Measurements from ENCODE around the gene CD48.

CD48 gene

DNA sequence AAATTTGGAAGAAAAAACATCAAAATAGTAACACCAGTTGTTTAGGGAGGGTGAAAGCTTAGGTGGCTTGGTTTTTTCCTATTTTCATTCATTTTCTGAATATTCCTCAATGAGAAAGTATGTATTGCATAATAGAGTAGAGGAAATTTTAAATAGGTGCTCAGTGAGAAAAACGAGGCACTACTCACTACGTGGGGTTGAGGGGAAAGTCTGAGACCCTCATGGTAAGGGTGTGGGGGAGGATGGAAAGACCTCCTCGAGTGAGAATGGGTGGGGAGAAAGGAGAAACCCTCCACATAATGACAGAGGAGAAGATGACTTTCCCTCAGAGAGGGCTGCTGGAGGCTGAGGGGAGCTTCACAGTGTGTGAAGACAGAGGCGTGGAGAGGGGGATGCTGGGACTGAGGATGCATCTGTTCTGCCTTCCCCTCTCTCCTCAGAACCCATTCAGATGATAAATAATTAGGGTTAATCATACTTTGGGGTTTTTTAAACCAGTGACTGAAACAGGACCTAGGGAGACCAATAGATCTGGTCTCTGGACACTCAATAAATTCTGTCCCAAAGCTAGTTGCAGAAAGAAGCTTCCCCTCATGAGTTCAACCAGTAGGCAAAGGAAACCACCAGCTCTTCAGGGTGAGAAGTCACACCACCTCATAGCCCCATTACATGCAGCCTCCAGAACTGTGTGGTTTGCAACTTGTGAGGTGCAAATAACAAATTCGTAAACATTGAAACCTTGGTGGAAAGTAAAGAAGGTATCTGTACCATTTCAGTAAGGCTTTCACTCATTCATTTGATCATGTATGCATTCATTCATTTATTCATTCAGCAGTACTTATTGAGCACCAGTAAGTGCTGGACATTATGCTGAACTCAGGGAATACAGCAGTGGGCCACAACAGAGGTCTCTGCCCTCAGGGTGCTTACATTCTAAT lies 44.6 kb upstream of the CD48 start:
- Histone ChIP-seq H3K9me3 (no peaks in the 10 kb centered on the region), H3K4me3 (no peak overlapping the region), H3K4me1 (no peaks in the 10 kb centered on the region), H3K36me3 (no peaks in the 10 kb centered on the region), H3K27me3 (no peaks in the 10 kb centered on the region), H3K27ac (no peak overlapping the region)
- TF ChIP-seq, protein P1, sequence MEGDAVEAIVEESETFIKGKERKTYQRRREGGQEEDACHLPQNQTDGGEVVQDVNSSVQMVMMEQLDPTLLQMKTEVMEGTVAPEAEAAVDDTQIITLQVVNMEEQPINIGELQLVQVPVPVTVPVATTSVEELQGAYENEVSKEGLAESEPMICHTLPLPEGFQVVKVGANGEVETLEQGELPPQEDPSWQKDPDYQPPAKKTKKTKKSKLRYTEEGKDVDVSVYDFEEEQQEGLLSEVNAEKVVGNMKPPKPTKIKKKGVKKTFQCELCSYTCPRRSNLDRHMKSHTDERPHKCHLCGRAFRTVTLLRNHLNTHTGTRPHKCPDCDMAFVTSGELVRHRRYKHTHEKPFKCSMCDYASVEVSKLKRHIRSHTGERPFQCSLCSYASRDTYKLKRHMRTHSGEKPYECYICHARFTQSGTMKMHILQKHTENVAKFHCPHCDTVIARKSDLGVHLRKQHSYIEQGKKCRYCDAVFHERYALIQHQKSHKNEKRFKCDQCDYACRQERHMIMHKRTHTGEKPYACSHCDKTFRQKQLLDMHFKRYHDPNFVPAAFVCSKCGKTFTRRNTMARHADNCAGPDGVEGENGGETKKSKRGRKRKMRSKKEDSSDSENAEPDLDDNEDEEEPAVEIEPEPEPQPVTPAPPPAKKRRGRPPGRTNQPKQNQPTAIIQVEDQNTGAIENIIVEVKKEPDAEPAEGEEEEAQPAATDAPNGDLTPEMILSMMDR (IDR thresholded peaks at IDR 0.05) = no peak
- DNase-seq = no peak
- intact Hi-C loops (cut with DNase I; ENCODE audit: low total_unique reads) = no loop called here

DNA sequence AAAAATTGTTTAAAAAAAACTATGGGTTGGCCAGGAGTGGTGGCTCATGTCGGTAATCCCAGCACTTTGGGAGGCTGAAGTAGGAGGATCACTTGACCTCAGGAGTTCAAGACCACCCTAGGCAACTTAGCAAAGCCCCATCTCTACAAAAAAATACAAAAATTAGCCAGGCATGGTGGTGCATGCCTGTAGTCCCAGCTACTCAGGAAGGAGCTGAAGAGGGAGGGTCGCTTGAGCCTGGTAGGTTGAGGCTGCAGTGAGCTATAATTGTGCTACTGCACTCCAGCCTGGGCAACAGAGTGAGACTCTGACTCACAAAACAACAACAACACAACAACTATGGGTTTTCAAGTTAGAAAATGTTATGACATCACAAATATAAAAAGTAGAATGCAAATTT lies 43.8 kb upstream of the CD48 start:
- no peak overlapping the region for H3K27ac ChIP-seq
- intact Hi-C loops (cut with DNase I; ENCODE audit: low total_unique reads) = no loop called here
- no peak for DNase-seq
- H3K4me3 ChIP-seq = no peak overlapping the region
- H3K27me3 ChIP-seq = no peaks in the 10 kb centered on the region
- no peaks in the 10 kb centered on the region for H3K4me1 ChIP-seq
- H3K36me3 ChIP-seq = no peaks in the 10 kb centered on the region
- H3K9me3 ChIP-seq = no peaks in the 10 kb centered on the region
- TF ChIP-seq, protein P1 (IDR thresholded peaks at IDR 0.05) = no peak

DNA sequence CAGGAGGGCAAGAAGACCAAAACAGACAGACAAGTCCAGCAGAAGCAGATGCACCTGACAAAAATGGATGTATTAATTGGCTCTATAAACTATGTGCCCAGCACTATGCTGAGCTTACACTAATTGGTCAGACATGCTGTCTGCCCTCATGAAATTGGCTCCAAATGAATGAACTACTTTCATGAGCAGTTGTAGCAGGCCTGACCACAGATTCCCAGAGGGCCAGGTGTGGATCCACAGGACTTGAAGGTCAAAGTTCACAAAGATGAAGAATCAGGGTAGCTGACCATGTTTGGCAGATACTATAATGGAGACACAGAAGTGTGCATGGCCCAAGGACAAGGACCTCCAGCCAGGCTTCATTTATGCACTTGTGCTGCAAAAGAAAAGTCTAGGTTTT lies 42.0 kb upstream of the CD48 start:
- H3K9me3 ChIP-seq = no peaks in the 10 kb centered on the region
- no peaks in the 10 kb centered on the region for H3K36me3 ChIP-seq
- no peaks in the 10 kb centered on the region for H3K4me1 ChIP-seq
- no peaks in the 10 kb centered on the region for H3K27me3 ChIP-seq
- TF ChIP-seq, protein P1 (IDR thresholded peaks at IDR 0.05) = no peak
- no peak for DNase-seq
- intact Hi-C loops (cut with DNase I; ENCODE audit: low total_unique reads) = no loop called here
- H3K4me3 ChIP-seq = no peak overlapping the region
- no peak overlapping the region for H3K27ac ChIP-seq

DNA sequence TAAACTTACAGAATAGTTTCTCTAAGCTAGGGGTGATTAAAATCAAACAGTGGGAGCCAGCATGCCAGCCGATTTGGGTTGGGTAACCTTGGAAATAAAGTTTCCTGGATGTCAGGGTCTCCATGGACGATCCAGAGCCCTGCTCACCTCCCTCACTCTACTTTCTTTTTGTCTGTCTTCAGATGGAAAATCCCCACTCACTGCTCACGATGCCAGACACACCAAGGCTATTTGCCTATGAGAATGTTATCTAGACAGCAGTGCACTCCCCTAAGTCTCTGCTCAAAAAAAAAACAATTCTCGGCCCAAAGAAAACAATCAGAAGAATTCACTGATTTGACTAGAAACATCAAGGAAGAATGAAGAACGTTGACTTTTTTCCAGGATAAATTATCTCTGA lies 41.3 kb upstream of the CD48 start:
- Histone ChIP-seq H3K4me3 (no peak overlapping the region), H3K27me3 (no peaks in the 10 kb centered on the region), H3K27ac (no peak overlapping the region), H3K36me3 (no peaks in the 10 kb centered on the region), H3K4me1 (no peaks in the 10 kb centered on the region), H3K9me3 (no peaks in the 10 kb centered on the region)
- intact Hi-C loops (cut with DNase I; ENCODE audit: low total_unique reads) = no loop called here
- DNase-seq = no peak
- TF ChIP-seq, protein P1 (IDR thresholded peaks at IDR 0.05) = no peak

DNA sequence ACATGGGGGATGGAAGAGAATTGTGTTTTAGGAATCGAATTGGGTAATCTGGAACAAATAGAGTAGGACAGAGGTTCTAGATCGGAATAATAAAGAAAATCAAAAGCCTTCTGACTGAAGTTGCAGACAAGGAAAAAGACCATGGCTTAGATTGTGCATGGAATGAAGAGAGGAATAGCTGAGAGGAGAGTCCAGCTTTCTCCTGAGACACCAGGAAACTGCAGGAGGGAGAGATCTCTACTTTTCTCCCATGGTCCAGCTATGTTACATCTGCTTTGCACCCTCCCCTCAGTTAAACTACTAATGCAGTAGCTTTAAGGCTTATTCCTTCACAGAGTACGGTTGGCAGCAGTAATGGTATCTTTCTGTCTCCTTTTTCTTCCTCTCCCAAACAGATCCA lies 40.8 kb upstream of the CD48 start:
- TF ChIP-seq, protein P1 (IDR thresholded peaks at IDR 0.05) = no peak
- intact Hi-C loops (cut with DNase I; ENCODE audit: low total_unique reads) = no loop called here
- Histone ChIP-seq H3K27ac (no peak overlapping the region), H3K27me3 (no peaks in the 10 kb centered on the region), H3K4me3 (no peak overlapping the region), H3K9me3 (no peaks in the 10 kb centered on the region), H3K4me1 (no peaks in the 10 kb centered on the region), H3K36me3 (no peaks in the 10 kb centered on the region)
- DNase-seq = no peak

Measured in tibial artery (tissue), 4 donors.